Natural killer cell (primary cell): ENCODE measurements around the gene CLDN10. TPM values are rescaled to one million over a fixed set of nuclear protein-coding genes. Genes with fewer than 3 reads are reported as not detected.

Experiments used
- ATAC-seq, 3 donors: fragments of 150-1000 bp in 2 of 3; fragments of 200-7000 bp in 1 of 3; cut with Tn5 transposase; 1 replicate in 1 of 3; 2 replicates in 2 of 3; pipeline ENCODE4 v1.10.0; 2021; ENCODE audit warnings: mild to moderate bottlenecking in 2 of 3, moderate library complexity in 2 of 3
- DNase-seq, 2 donors: peaks; one replicate each; pipeline versions ENCODE4 v3.0.0 to v3.0.0-alpha.2; 2013 to 2021; ENCODE audit warnings: mixed read lengths in 1 of 2
- H3K27ac ChIP-seq: one replicate; pipeline ENCODE4 v1.5.1; 2013; ENCODE audit warnings: mild to moderate bottlenecking, low read length
- H3K27me3 ChIP-seq: one replicate; pipeline ENCODE4 v1.6.1; 2013; ENCODE audit warnings: low read length; ENCODE audit not compliant: control insufficient read depth, insufficient read depth
- H3K36me3 ChIP-seq: one replicate; pipeline ENCODE4 v1.6.1; 2013; ENCODE audit warnings: low read length; ENCODE audit not compliant: control insufficient read depth, insufficient read depth
- H3K4me1 ChIP-seq: one replicate; pipeline ENCODE4 v1.6.1; 2013; ENCODE audit warnings: low read length; ENCODE audit not compliant: control insufficient read depth, insufficient read depth
- H3K4me3 ChIP-seq: one replicate; pipeline ENCODE4 v1.5.1; 2013; ENCODE audit warnings: low read length
- H3K9me3 ChIP-seq: one replicate; pipeline ENCODE4 v1.6.1; 2013; ENCODE audit warnings: low read length; ENCODE audit not compliant: control insufficient read depth, insufficient read depth
- H3K27ac Mint-ChIP-seq, 2 donors: one replicate each; pipeline ENCODE4 v1.8.0; 2022; ENCODE audit warnings: mild to moderate bottlenecking in 2 of 2, mixed read lengths in 2 of 2, moderate library complexity in 1 of 2
- H3K27me3 Mint-ChIP-seq, 2 donors: one replicate each; pipeline ENCODE4 v1.8.0; 2022; ENCODE audit warnings: low read depth in 2 of 2, mixed read lengths in 2 of 2
- H3K36me3 Mint-ChIP-seq: one replicate; pipeline ENCODE4 v1.8.0; 2022; ENCODE audit warnings: mixed read lengths
- H3K4me1 Mint-ChIP-seq, 2 donors: one replicate each; pipeline ENCODE4 v1.8.0; 2022; ENCODE audit warnings: mixed read lengths in 2 of 2
- H3K4me3 Mint-ChIP-seq: one replicate; pipeline ENCODE4 v1.8.0; 2022; ENCODE audit warnings: mild to moderate bottlenecking, moderate library complexity, mixed read lengths
- H3K9me3 Mint-ChIP-seq, 2 donors: one replicate each; pipeline ENCODE4 v1.8.0; 2022; ENCODE audit warnings: mixed read lengths in 2 of 2
- WGBS: methylation state at CpG from one replicate; pipeline ENCODE4 v1.1.7; 2013; ENCODE audit warnings: missing lambda C conversion rate; ENCODE audit not compliant: insufficient coverage; 5-methylcytosine and 5-hydroxymethylcytosine counted together
- intact Hi-C: fragments of 100-400 bp; cut with micrococcal nuclease; formaldehyde crosslinking; loops from one replicate; pipeline ENCODE4 v1.14.2; 2022
- total RNA-seq, 4 donors: library from RNA; stranded (reverse); fragments of 120-200 nt in 1 of 4; gene quantifications; one replicate each; pipeline versions ENCODE4 v1.2.3 to v1.2.4, GENCODE V29; 2013 to 2022
- TF ChIP-seq, protein P1 (sequence below): fragments of 200-600 bp; IDR thresholded peaks from one replicate; pipeline ENCODE4 v1.8.0; 2022; ENCODE audit warnings: antibody characterized with exemption

Gene CLDN10
- total RNA-seq, 3 donors from 2014 or later (not counting 1 experiment from before 2014, with no cell fraction given) = not detected

DNA sequence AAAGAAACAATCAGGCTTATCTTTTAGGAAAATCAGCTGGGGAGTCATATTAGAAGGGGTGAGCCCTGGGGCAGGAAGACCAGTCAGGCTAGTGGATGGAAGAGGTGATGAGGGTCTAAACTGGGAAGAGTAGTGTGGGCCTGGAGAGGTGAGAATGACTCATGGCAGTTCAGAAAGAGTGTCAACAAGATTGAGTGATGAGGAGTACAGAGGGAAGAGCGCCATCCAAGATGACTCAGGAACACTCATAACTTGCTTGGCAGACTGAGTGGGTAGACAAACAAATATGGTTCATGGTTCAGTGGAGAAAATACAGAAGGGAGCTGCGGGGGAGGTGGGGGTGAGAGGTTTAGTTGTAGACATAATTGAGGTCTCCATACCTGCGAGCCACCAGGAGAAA lies 17.3 kb upstream of the CLDN10 start:
- Mint-ChIP-seq H3K4me1 (no peaks in the 10 kb centered on the region), H3K36me3 (no peaks in the 10 kb centered on the region), H3K4me3 (no peak overlapping the region), H3K27me3 (peaks cover 13 to 14% of the 10 kb centered on the region in 2 donors), H3K27ac (no peak overlapping the region), H3K9me3 (no peaks in the 10 kb centered on the region)
- intact Hi-C loops = loop anchor here (5.0 kb wide), 1 partner anchor 297 kb away; no protein-coding TSS in a partner anchor
- H3K27me3 ChIP-seq = peaks cover 2% of the 10 kb centered on the region
- no peak for ATAC-seq
- H3K4me1 ChIP-seq = no peaks in the 10 kb centered on the region
- H3K4me3 ChIP-seq = no peak overlapping the region
- TF ChIP-seq, protein P1, sequence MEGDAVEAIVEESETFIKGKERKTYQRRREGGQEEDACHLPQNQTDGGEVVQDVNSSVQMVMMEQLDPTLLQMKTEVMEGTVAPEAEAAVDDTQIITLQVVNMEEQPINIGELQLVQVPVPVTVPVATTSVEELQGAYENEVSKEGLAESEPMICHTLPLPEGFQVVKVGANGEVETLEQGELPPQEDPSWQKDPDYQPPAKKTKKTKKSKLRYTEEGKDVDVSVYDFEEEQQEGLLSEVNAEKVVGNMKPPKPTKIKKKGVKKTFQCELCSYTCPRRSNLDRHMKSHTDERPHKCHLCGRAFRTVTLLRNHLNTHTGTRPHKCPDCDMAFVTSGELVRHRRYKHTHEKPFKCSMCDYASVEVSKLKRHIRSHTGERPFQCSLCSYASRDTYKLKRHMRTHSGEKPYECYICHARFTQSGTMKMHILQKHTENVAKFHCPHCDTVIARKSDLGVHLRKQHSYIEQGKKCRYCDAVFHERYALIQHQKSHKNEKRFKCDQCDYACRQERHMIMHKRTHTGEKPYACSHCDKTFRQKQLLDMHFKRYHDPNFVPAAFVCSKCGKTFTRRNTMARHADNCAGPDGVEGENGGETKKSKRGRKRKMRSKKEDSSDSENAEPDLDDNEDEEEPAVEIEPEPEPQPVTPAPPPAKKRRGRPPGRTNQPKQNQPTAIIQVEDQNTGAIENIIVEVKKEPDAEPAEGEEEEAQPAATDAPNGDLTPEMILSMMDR = no peak
- no peak for DNase-seq
- WGBS = 80% methylated on average over 3 of the region's 3 CpGs
- H3K9me3 ChIP-seq = no peaks in the 10 kb centered on the region
- H3K27ac ChIP-seq = no peak overlapping the region
- H3K36me3 ChIP-seq = no peaks in the 10 kb centered on the region

DNA sequence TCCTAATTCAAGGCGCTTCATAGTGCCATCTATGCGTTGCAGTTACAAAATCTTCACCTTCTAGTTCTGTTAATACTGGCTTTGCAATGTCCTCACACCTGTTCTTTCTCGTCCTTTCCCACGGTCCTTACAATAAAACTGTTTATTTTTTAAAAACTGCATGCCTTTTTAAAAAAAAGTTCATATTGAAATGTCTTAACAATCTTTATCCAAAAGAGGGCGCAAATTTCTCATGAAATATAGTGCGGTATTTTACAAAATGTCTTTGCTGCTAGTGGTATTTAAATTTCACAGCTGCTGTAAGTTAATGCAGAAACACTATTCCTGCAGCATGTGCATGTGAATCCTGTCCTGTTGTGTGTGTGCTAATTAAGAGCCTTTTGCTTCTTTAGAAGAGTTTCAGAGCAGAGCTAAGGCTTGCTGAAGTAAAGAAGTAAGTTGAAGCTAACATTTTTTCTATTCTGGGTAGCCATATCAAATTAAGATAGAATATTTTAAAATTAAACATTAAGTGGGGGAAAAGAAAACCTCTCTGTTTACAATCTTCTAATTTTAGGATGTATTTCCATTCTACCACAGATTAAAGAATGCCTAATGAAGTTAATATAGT lies 15.8 kb upstream of the CLDN10 start:
- no peak for ATAC-seq
- no peaks in the 10 kb centered on the region for H3K36me3 ChIP-seq
- H3K36me3 Mint-ChIP-seq = no peaks in the 10 kb centered on the region
- no peaks in the 10 kb centered on the region for H3K4me1 ChIP-seq
- no peak overlapping the region for H3K4me3 ChIP-seq
- no peaks in the 10 kb centered on the region for H3K4me1 Mint-ChIP-seq
- no peak overlapping the region for H3K27ac Mint-ChIP-seq
- no peaks in the 10 kb centered on the region for H3K9me3 Mint-ChIP-seq
- H3K4me3 Mint-ChIP-seq = no peak overlapping the region
- TF ChIP-seq, protein P1 = peak; percentile 37
- DNase-seq = peak in 1 of 2 donors; percentile 10
- H3K27me3 Mint-ChIP-seq = peaks cover 13 to 14% of the 10 kb centered on the region in 2 donors
- H3K27me3 ChIP-seq = peaks cover 2% of the 10 kb centered on the region
- no peak overlapping the region for H3K27ac ChIP-seq
- intact Hi-C loops = loop anchor here (5.0 kb wide), 1 partner anchor 296 kb away; no protein-coding TSS in a partner anchor
- 21% methylated on average over 6 of the region's 6 CpGs for WGBS
- H3K9me3 ChIP-seq = no peaks in the 10 kb centered on the region

- Mint-ChIP-seq H3K36me3 (no peaks in the 10 kb centered on the region), H3K4me1 (no peaks in the 10 kb centered on the region), H3K27ac (no peak overlapping the region), H3K4me3 (no peak overlapping the region), H3K9me3 (no peaks in the 10 kb centered on the region), H3K27me3 (peaks cover 0 to 6% of the 10 kb centered on the region in 2 donors)
- ATAC-seq = no peak
- TF ChIP-seq, protein P1 = no peak
- H3K4me3 ChIP-seq = no peak overlapping the region
- intact Hi-C loops = no loop called here
- no peak overlapping the region for H3K27ac ChIP-seq
- DNase-seq = no peak
- H3K36me3 ChIP-seq = no peaks in the 10 kb centered on the region
- WGBS = 49% methylated on average over 6 of the region's 6 CpGs
- no peaks in the 10 kb centered on the region for H3K27me3 ChIP-seq
- H3K9me3 ChIP-seq = no peaks in the 10 kb centered on the region
- no peaks in the 10 kb centered on the region for H3K4me1 ChIP-seq
Observed at GRCh38 chr13:95540888-95541287, 11.6 kb upstream of the CLDN10 start.

DNA sequence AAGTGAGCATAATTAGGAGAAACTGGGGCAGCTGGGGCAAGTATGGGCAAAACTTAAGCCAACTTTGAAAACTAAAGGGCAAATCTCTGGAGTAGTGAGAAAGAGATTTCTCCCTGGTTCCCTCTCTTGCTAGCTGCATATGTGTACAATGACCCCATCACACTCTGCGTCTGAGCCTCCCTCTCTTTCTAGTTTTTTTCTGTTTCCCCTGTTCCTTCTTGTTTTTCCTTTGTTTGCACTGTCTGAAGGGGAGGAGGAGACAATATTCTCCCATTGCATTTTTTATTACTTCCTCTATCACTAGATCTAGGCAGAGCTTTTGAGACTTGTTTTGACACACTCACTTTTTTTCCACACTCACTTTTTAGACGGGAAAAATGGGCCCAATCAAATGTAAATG lies 11.2 kb upstream of the CLDN10 start:
- H3K27ac Mint-ChIP-seq = no peak overlapping the region
- H3K27me3 ChIP-seq = no peaks in the 10 kb centered on the region
- H3K4me3 ChIP-seq = no peak overlapping the region
- DNase-seq (no peak), ATAC-seq (no peak)
- H3K27me3 Mint-ChIP-seq = peaks cover 0 to 6% of the 10 kb centered on the region in 2 donors
- H3K4me1 Mint-ChIP-seq = no peaks in the 10 kb centered on the region
- H3K9me3 Mint-ChIP-seq = no peaks in the 10 kb centered on the region
- intact Hi-C loops = no loop called here
- TF ChIP-seq, protein P1 = no peak
- H3K9me3 ChIP-seq = no peaks in the 10 kb centered on the region
- H3K4me3 Mint-ChIP-seq = no peak overlapping the region
- H3K4me1 ChIP-seq = no peaks in the 10 kb centered on the region
- WGBS = 20% methylated on average over 1 of the region's 2 CpGs
- H3K36me3 ChIP-seq = no peaks in the 10 kb centered on the region
- H3K36me3 Mint-ChIP-seq = no peaks in the 10 kb centered on the region
- no peak overlapping the region for H3K27ac ChIP-seq
